GM18520 (cell line): Measurements from ENCODE around the gene SLC7A4.
"Not testable (repeated sequence)": the region's sequence is repeated elsewhere in the genome, so short reads cannot be mapped to it uniquely, and the experiment has no call there.

Experiments
- ATAC-seq: cut with Tn5 transposase; IDR thresholded peaks from one replicate; pipeline ENCODE4 v1.9.1; 2021; ENCODE audit not compliant: unreplicated experiment

SLC7A4 gene

DNA sequence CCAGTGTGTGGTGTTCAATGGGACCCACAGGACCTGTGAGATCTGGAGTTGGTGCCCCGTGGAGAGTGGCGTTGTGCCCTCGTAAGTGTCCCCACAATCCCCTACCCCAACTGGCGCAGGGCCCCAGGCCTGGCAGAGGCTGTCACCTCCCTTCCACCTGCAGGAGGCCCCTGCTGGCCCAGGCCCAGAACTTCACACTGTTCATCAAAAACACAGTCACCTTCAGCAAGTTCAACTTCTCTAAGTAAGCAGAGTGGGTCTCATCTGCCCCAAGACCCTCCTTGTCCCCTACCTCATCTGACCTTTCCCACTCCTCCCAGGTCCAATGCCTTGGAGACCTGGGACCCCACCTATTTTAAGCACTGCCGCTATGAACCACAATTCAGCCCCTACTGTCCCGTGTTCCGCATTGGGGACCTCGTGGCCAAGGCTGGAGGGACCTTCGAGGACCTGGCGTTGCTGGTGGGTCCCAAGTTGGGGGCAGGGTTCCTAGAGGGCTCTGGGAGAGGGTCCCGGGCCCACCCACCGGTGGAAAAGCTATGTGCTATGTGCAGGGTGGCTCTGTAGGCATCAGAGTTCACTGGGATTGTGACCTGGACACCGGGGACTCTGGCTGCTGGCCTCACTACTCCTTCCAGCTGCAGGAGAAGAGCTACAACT, 9.3 kb downstream of the SLC7A4 start:
- ATAC-seq: no peak

DNA sequence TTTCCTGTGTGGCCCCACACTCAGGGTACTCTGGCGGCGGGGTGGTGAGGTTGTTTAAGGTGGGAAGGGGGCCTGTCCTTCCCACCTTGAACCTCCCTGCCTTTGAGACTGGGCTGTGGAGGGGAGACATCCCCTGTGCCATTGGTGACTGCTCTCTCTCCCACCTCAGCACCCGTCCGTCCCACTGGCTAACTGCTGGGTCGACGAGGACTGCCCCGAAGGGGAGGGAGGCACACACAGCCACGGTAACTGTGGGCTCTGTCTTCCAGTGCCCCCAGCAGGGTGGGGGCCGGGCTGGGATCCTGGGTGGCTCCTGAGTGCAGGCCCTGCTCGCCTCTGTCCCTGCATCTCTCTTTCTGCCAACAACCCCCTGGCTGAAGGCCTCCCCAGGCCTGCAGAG, 9.9 kb downstream of the SLC7A4 start:
- no peak for ATAC-seq

- ATAC-seq: no peak
Measured at GRCh38 chr22:21020802-21021429, 11.4 kb downstream of the SLC7A4 start.

GRCh38 chr22:21018314-21018713, 14.0 kb downstream of the SLC7A4 start:
- ATAC-seq: no peak

DNA sequence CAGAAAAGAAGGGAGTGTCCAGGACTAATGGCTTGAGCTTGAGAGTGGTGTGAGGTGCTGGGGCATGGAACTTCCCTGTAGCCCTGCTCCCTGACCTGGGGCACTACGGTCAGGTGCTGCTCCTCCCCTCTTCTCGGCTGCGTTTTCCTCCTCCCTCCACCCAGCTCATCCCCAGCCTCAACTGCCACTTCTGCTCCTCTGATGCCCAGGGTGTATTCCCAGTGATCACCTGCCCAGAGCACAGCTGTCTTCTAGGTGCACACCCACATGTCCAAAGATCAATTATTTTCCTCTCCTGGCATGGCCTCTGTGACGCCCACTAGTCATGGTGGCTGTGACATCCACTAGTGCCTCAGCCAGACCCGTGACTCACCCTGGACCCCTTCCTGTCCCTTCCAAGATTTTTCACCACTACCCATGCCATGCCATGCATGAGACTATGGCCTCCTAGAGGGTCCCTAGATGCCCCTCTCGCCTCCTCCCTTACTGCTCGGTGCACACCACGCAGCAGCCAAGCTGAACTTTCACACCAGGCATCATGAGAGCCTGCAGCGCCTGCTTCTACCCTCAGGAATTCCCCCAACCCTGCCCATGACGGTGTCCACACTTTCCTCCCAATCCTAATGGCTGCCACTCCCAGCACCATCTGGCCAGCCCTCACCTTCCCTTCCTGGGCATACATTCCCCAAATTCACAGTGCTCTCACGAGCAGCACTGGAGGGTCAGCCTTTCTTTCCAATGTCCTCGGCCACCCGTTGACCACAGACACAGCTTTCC, 15.5 kb downstream of the SLC7A4 start:
- no peak for ATAC-seq

GRCh38 chr22:21015466-21016006, 16.8 kb downstream of the SLC7A4 start:
- no peak for ATAC-seq

DNA sequence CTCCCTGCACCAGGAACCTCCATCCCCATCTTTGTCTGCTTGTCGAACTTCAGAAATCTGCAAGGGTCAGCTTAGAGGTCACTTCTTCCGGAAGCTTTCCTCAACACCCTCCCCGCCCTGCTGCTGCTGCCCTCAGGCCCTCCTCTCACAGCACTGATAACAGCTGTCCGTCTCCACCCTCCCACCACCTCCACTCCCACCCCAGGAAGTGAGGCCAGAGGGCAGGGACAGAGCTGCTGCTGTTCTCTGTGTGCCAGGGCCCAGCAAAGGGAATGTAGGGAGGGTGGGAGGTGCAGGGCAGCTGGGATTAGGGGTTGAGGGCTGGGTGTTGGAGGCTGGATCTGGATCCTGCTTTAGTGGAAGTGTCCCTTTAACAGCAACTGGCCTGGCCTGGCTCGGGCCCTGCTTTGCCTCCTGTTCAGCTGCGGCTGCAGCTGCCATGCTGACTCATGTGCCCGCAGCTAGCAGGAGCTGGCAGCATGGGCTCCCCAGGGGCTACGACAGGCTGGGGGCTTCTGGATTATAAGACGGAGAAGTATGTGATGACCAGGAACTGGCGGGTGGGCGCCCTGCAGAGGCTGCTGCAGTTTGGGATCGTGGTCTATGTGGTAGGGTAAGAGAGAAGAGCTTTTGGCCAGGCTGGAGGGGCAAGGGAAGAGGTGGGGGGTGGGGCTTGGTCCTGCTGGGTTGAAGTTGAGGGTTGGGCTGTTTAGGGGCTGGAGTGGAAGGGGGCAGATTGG, 17.5 kb downstream of the SLC7A4 start, which contains the start of gene P2RX6:
P2RX6 (plus strand) TSS at position 440 of the 740 bp plus-strand sequence; CDS start at position 450, 10 bp downstream.
- no peak for ATAC-seq

DNA sequence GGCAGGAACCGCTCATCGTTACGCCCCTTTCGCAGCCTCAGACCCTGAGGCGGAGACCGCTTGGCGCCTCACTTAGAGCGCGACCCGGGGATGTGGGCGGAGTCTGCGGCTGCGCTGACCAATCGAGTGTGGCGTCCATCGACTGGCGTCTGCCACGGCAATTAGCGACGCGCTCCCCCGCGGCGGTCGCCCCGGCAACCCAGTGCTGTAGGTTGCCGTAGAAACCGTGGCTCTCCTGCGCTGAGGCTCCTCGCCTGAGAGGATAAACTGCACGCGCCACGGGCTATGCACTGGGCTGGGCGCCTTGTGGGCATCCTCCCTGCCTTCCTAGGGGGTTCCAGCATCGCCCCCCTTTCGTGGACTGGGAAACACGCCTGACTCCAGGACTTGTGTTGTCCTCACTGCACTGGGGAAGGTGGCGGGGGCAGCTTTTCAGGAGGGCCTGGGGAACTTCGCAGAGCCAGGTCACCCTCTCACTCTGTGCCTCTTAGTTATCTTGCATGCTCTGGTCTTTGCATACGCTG, 18.1 kb downstream of the SLC7A4 start:
- ATAC-seq: peak; percentile 80

DNA sequence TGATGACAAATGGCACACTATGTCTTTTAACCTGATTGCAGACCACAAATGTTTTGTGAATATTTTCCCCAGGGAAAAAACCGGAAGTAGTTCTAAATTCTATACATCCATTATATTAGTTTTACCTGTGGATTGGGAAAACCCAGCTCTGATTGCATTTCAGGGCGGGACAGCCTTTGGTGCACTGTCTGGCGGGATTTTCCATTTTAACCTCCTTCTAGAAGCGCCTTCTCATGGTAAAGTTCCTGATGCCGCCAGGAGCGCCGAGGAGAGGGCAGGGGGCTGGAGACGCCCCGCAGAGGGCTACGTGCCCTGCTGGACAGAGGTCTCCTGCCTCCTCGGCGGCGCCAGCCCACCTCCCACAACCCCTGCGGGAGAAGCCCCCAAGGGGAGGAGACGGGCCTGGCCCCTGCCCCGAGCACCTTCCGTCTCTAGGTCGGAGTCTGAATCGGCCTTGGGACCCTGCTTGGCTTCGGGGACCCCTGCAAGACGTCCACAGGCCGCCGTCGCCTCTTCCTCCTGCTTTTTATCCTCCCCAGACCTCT, 18.6 kb downstream of the SLC7A4 start:
- no peak for ATAC-seq

DNA sequence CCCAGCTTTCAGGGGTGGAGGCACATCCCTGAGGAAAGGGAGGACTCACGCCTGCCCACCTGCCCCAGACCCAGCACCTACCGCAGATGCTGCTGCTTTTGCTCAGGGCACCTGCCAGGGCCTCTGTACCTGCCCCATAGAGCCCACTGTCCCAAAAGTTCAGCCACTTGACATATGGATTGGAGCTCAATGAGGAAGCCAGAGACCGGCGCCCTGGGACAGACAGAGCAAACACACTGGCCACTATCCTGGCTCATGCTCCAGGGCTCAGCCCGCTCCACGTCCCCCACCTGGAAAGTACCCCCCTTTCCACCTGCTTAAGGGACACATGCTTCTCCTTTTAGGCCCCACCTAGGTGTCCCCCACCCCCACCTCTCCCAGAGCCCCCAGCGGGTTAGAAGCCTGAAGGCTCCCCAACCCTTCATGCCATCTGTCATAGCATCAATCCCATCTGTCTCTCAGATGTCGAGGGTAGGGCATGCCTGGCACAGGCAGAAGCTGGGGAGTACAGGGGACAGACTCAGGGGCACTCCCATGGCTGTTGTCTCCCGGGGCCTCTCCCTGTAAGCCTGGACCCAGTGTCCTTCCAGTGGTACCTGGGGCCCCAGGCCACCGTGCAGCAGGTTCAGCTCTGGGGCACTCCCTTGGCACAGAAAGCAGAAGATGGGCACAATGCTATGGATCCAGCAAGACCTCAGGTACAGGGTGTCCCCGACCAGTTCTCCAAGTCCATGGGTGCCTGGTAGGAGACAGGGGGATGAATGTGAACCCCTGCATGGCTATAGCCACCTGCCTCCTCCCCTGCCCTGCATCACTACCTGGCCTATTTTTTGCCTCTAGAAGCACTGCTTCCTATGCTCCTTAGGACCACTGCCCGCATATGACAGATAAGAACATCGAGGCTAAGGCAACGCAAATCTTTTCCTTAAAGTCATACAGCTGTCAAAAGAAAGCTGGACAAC, 19.6 kb downstream of the SLC7A4 start:
- no peak for ATAC-seq

DNA sequence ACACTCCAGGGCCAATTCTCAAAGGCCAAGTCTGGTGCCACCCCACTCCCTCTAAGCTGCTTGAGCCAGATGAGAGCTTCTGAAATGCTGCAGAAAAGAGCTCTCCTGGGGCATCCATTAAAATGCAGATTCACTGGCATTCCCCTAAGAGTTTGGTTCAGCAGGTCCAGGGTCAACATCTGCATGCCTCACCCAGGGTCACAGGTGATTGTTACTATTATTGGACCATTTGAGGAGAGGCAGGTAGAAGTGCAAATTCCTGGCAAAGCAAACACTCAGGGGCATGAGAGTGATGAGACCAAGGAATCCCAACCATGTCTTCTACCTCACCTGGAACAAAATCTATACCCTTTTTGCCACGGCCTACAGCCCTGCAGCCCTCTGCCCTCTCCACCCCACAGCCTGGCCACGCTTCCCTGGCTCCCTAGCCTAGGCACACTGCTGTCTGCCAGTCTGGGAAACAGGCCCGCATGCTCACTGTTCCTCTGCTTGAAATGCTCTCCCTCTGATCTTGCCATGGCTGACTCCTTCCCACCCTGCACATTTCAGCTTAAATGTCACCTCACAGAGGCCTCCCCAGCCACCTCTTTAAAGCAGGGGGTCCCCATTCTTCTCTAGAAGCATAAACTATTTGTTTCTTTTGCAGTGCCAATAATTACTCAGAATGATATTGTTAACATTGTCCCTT, 21.8 kb downstream of the SLC7A4 start:
- no peak for ATAC-seq

DNA sequence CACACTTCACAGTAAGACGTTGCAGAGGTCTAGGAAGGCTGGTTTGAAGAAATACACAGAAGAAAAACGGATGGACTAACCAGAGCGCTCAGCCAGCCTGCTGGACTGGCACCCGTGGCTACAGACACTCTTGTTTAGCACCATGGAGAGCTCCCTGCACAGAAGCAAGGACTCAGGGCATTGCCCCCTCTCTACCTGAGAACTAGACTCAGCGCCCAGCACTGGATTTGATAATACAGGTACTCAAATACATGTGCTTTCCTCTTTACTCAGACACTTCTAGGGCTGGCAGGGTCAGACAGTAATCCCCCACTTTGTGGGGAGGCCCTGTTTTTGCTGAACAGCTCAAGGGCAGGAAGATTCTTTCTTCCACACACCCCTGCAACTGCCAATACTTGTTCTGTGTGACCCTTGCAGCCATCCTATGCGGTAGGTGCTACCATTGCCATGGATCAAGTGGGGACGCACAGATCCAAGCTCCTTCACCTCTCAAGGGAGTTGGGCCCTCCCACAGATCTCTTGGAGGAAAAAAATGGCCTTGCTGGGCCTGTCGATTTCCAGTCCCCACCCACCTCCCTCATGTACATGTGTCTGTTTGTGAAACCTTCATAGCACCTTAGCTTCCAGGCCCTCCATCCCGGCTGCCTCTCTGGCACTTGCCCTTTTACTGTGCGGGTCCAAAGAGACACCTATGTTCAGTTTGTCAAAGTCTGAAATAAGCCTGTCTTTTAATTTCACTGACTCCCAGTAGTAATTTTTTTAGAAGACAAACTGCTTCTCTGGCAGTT, 22.5 kb downstream of the SLC7A4 start:
- no peak for ATAC-seq

DNA sequence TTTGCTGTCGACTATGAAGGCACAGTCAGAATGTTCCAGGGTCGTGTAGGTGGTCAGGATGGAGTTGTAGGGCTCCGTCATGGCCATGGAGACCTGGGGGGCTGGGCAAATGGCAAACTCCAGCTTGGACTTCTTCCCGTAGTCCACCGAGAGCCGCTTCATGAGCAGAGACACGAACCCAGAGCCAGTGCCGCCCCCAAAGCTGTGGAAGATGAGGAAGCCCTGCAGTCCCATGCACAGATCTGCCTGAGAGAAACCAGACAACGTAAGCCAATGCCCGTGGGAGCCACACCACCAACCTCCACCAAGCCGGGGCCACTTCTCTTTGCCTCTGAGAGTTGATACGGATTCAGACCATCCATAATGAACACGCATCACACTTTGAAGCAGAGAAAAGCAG, 23.2 kb downstream of the SLC7A4 start:
- not testable (repeated sequence) for ATAC-seq

- no peak for ATAC-seq
Measured at GRCh38 chr22:21003782-21004181, 28.6 kb downstream of the SLC7A4 start.

GRCh38 chr22:21001601-21002325, 30.6 kb downstream of the SLC7A4 start, which contains the start of gene THAP7:
Gene THAP7, minus strand, starts transcription at chr22:21002118. Its CDS starts 207 bp downstream, at chr22:21001911.
- peak; percentile 75 for ATAC-seq

GRCh38 chr22:21000987-21001600, 31.3 kb downstream of the SLC7A4 start:
- ATAC-seq: no peak
